ENCODE data around the gene ANKRD52.
"Not testable (repeated sequence)": the region's sequence is repeated elsewhere in the genome, so short reads cannot be mapped to it uniquely, and the experiment has no call there.

ANKRD52 gene

GRCh38 chr12:56286044-56286830, 28.1 kb upstream of the ANKRD52 start:
- TF ChIP-seq, protein P1, sequence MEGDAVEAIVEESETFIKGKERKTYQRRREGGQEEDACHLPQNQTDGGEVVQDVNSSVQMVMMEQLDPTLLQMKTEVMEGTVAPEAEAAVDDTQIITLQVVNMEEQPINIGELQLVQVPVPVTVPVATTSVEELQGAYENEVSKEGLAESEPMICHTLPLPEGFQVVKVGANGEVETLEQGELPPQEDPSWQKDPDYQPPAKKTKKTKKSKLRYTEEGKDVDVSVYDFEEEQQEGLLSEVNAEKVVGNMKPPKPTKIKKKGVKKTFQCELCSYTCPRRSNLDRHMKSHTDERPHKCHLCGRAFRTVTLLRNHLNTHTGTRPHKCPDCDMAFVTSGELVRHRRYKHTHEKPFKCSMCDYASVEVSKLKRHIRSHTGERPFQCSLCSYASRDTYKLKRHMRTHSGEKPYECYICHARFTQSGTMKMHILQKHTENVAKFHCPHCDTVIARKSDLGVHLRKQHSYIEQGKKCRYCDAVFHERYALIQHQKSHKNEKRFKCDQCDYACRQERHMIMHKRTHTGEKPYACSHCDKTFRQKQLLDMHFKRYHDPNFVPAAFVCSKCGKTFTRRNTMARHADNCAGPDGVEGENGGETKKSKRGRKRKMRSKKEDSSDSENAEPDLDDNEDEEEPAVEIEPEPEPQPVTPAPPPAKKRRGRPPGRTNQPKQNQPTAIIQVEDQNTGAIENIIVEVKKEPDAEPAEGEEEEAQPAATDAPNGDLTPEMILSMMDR (IDR thresholded peaks at IDR 0.05): no peak
- H3K9ac ChIP-seq: no peak overlapping the region
- no peak overlapping the region for H3K4me3 ChIP-seq (ENCODE audit: low read depth, low read length)
- H3K4me1 ChIP-seq: no peaks in the 10 kb centered on the region
- no peaks in the 10 kb centered on the region for H3K27me3 ChIP-seq (ENCODE audit: control insufficient read depth, insufficient read depth, low read length)
- no peak overlapping the region for H3K4me2 ChIP-seq (ENCODE audit: low read length)
- no peaks in the 10 kb centered on the region for H3K36me3 ChIP-seq (ENCODE audit: control insufficient read depth, insufficient read depth, low read length)
- H3K79me2 ChIP-seq: peaks cover 14% of the 10 kb centered on the region
- H2AFZ ChIP-seq: no peak overlapping the region
- no peak overlapping the region for H3K27ac ChIP-seq
- H3K9me3 ChIP-seq (ENCODE audit: control insufficient read depth, low read length): no peaks in the 10 kb centered on the region

DNA sequence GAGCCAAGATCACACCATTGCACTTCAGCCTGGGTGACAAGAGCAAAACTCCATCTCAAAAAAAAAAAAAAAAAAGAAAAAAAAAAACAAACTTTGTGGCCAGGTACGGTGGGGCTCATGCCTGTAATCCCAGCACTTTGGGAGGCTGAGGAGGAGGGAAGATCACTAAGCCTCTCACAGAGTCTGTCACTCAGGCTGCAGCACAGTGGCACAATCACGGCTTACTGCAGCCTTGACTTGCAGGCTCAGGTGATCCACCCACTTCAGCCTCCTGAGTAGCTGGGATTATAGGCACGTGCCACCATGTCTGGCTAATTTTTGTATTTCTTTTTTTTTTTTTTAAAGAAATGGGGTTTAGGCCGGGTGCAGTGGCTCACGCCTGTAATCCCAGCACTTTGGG, 26.1 kb upstream of the ANKRD52 start:
- not testable (repeated sequence) for H3K79me2 ChIP-seq; H3K36me3 ChIP-seq (ENCODE audit: control insufficient read depth, insufficient read depth, low read length); H3K27ac ChIP-seq; H3K9me3 ChIP-seq (ENCODE audit: control insufficient read depth, low read length); H3K4me1 ChIP-seq; H3K4me2 ChIP-seq (ENCODE audit: low read length); H3K9ac ChIP-seq; H3K4me3 ChIP-seq (ENCODE audit: low read depth, low read length); H2AFZ ChIP-seq; H3K27me3 ChIP-seq (ENCODE audit: control insufficient read depth, insufficient read depth, low read length)

DNA sequence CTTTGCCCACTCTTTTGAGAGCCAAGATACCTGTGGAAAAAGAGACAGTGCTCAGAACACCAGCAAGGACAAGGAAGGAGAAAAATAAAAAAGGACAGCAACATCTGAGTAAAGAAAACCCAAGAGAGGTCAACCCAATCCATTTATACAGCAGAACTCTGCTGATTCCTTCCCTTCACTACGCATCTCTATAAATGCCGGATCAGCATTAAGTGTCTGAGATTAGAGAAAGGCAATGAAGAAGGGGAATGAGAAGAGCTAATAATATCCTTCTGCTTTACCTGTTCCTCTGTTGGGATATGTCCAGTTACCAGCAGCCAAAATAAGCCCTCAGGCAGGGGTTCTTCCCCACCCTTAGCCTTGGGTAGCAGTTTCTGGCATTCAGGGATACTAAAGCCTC, 24.4 kb upstream of the ANKRD52 start:
- H3K4me2 ChIP-seq (ENCODE audit: low read length): no peak overlapping the region
- H2AFZ ChIP-seq: no peak overlapping the region
- H3K27ac ChIP-seq: no peak overlapping the region
- no peaks in the 10 kb centered on the region for H3K27me3 ChIP-seq (ENCODE audit: control insufficient read depth, insufficient read depth, low read length)
- TF ChIP-seq, protein P1 (IDR thresholded peaks at IDR 0.05): no peak
- H3K9ac ChIP-seq: no peak overlapping the region
- H3K9me3 ChIP-seq (ENCODE audit: control insufficient read depth, low read length): no peaks in the 10 kb centered on the region
- no peaks in the 10 kb centered on the region for H3K4me1 ChIP-seq
- H3K79me2 ChIP-seq: peaks cover 2% of the 10 kb centered on the region
- H3K36me3 ChIP-seq (ENCODE audit: control insufficient read depth, insufficient read depth, low read length): no peaks in the 10 kb centered on the region
- no peak overlapping the region for H3K4me3 ChIP-seq (ENCODE audit: low read depth, low read length)

GRCh38 chr12:56282030-56282429, 23.8 kb upstream of the ANKRD52 start:
- TF ChIP-seq, protein P1 (IDR thresholded peaks at IDR 0.05): no peak
- no peaks in the 10 kb centered on the region for H3K9me3 ChIP-seq (ENCODE audit: control insufficient read depth, low read length)
- no peak overlapping the region for H3K27ac ChIP-seq
- peaks cover 2% of the 10 kb centered on the region for H3K79me2 ChIP-seq
- H3K4me1 ChIP-seq: no peaks in the 10 kb centered on the region
- H3K36me3 ChIP-seq (ENCODE audit: control insufficient read depth, insufficient read depth, low read length): no peaks in the 10 kb centered on the region
- H2AFZ ChIP-seq: no peak overlapping the region
- no peak overlapping the region for H3K4me3 ChIP-seq (ENCODE audit: low read depth, low read length)
- no peak overlapping the region for H3K4me2 ChIP-seq (ENCODE audit: low read length)
- no peaks in the 10 kb centered on the region for H3K27me3 ChIP-seq (ENCODE audit: control insufficient read depth, insufficient read depth, low read length)
- no peak overlapping the region for H3K9ac ChIP-seq

DNA sequence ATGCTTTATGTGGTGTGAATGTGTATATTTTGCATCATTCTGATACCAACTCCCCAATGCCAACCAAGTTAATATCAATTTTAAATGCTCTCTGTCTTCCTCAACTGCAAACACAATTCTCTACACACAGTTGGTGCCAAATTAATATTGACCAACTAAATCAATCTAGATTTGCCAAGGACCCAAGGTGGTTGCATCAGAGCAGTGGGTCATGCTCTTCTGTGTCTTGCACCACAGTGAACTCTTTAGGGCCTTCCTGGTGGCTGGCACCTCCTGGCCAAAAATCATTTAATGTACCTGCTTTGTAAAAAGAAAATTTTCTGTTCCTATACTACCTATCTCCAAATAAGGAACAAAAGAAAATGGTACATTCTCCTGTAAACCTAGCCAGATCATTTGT, 22.7 kb upstream of the ANKRD52 start:
- H3K36me3 ChIP-seq (ENCODE audit: control insufficient read depth, insufficient read depth, low read length): no peaks in the 10 kb centered on the region
- no peak overlapping the region for H3K27ac ChIP-seq
- no peaks in the 10 kb centered on the region for H3K79me2 ChIP-seq
- H2AFZ ChIP-seq: no peak overlapping the region
- H3K4me2 ChIP-seq (ENCODE audit: low read length): no peak overlapping the region
- TF ChIP-seq, protein P1 (IDR thresholded peaks at IDR 0.05): no peak
- H3K9ac ChIP-seq: no peak overlapping the region
- H3K9me3 ChIP-seq (ENCODE audit: control insufficient read depth, low read length): no peaks in the 10 kb centered on the region
- H3K27me3 ChIP-seq (ENCODE audit: control insufficient read depth, insufficient read depth, low read length): no peaks in the 10 kb centered on the region
- no peaks in the 10 kb centered on the region for H3K4me1 ChIP-seq
- H3K4me3 ChIP-seq (ENCODE audit: low read depth, low read length): no peak overlapping the region

Measured in parathyroid adenoma (tissue), 2 donors.